Activated CD4-positive, alpha-beta T cell treated with anti-CD3 and anti-CD28 coated beads for 48 hours (primary cell): ENCODE results near the gene GSTA3.
"Not testable (repeated sequence)": the region's sequence is repeated elsewhere in the genome, so short reads cannot be mapped to it uniquely, and the experiment has no call there.

ENCODE experiments used
- DNase-seq: peaks from one replicate; pipeline ENCODE4 v3.0.0-alpha.2; 2020

GSTA3 gene

DNA sequence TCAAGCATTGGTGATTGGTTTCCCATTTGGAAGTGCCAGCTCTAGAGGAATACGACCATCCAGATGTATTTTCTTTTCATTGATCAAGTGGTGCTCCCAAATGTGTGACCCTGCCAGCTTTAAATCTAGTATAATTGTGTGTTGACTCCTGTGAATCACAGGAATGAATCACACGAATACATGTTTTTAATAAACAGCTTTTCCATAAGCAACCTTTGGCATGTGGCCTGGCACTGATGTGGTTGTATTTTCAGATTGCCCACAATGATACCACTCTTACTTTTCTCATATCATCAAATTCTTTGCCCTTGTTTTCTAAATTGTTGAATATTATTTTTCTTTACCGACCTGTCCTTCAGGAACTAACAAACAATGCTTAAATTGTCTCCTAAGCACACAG is 367 bp downstream of the GSTA3 start:
- no peak for DNase-seq

DNA sequence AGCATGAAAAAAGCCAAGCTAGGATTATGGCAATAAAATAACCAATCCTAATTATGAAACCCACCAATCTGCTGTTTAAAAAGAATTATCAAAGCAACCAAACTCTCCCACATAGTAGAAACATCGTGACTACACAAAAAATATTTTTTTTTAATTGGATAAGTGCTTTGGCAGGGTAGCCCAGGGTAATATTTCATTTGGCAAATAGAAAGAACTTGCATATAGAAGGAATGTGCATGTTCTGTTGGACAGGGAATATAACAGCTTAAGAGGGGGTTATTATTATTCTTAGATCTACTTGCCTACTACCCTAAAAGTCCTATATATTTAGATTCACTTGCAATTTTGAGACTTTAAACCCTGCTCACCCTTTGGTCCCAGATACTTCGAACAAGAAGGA is 972 bp downstream of the GSTA3 start:
- no peak for DNase-seq

DNA sequence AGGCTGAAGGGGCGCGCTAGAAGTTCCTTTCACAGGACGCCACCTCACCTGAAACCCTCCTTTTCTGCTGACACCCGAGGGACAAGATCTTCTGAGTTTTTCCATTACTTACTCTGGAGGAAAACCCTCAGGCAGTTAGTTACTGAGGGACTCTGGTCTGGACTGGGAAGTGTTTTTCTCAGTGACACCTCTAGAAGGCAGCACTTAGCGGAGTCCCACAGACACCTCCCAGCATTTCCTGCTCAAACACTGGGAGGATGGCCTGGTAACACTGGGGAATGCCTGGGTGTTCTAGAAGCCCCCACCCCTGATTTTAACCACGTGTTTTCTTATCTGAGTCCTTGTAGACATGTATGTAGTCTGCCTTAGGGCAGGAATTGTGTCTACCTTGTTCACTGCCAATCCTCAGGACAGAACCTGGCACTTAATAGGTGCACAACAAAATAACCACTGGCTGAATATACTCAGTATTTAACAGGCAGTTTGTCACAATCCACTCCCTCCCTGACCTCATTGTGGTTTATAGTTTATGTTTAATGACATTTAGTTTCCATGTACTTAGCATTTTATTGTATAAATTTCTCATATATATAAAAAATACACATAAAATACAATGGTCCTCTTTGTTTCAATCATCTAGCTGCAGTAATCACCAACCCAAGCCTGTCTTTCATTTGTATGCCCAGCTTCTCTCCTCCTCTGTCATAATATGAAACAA is 4.8 kb downstream of the GSTA3 start:
- DNase-seq, result peak; percentile 15

DNA sequence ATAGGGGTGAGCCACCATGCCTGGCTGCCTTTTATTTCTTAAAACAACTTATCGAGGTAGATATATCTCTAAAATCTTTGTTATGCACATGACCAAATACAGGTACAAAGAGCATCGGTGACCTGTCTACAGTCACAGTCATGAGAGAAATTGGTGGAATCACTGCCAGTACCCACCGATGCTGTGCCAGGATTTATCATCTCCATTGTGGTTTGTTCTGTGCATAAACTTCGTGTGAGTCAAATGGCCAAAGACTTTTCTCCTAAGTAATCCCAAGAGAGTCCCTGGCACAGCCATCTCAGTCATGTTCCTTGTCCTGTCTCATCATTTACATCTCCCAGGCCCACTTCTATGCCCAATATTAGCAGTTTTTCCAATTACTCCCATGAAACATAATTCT is 9.0 kb downstream of the GSTA3 start:
- no peak for DNase-seq

DNA sequence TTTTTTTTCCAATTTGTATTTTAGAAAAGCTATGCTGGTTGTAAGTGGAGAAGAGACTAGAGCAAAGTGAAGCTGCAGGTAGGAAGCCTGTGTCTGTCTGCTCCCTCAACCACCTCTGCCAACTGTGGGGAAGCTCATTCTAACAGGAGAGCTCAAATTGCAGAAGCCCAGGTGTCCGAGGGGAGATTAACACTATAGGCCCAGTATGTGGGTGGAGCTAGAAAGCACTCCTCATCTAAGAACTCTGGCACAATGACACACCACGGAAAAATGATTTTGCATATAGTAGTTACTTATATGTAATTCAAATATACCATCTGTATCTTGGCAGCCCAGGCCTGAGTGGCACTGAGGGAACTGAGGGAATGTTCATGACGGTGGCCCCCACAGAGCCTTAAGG is 13.7 kb downstream of the GSTA3 start:
- not testable (repeated sequence) for DNase-seq

DNA sequence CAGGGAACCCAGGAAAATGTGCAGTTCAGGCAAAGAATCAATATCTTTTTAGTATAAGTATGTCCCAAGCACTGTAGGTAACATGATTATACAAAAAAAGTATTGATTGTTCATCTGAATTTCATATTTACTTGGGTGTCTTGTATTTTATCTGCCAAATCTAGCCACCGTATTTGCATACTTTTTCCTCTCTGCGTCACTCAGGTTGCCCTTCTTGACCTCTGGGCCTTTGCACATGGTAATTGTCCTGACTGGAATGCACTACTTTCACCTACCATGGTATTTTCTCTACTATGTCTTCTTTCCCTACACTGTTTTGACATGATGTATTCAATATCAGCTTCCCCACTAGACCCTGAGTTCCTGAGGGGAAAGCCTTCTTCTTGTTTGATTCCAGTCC is 15.2 kb downstream of the GSTA3 start:
- no peak for DNase-seq

DNA sequence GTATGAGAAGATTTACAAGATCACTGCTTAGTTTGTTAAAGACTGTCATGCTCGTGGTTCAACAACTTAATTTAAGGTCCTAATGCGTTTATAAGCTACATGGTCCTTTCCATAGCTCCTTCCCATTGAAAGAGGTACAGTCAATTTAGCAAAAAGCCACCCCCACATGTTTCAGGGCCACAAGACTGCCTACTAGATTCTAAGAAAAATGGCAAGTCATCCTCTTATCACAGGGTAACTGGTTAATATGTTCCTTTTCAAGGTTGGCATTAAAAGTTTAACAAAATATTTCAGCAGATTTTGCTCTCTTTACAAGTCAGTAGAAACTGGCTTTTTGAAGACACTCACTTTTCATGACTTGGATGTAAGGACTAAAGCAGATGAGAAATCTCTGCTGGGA is 15.7 kb downstream of the GSTA3 start:
- DNase-seq, result no peak

DNA sequence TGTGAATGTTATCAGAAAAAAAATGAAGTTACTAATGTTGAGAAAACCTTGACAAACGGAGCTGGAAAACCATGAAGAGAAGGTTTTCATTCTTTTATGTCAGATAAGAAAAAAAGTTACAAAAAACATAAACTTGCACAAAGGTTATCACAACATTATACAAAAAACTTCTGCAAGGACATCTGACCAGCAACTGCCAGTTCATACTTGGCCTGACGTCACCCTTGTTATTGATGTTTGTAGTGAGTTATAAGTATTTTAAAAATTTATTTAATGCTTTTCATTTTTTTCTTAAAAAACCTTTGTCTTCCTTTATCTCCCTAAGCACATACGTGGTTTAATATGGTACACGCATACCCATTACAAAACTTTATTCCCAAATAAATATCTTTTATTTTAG is 16.3 kb downstream of the GSTA3 start:
- DNase-seq, result no peak

DNA sequence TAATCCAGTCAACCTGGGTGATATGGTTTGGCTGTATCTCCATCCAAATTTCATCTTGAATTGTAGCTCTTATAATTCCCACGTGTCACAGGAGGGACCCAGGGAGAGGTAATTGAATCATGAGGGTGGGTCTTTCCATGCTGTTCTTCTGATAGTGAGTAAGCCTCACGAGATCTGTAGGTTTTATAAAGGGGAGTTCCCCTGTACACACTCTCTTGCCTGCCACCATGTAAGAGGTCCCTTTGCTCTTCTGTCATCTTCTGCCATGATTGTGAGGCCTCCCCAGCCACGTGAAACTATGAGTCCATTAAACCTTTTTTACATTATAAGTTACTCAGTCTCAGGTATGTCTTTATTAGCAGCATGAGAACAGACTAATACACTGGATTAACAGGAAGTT is 19.5 kb downstream of the GSTA3 start:
- no peak for DNase-seq

DNA sequence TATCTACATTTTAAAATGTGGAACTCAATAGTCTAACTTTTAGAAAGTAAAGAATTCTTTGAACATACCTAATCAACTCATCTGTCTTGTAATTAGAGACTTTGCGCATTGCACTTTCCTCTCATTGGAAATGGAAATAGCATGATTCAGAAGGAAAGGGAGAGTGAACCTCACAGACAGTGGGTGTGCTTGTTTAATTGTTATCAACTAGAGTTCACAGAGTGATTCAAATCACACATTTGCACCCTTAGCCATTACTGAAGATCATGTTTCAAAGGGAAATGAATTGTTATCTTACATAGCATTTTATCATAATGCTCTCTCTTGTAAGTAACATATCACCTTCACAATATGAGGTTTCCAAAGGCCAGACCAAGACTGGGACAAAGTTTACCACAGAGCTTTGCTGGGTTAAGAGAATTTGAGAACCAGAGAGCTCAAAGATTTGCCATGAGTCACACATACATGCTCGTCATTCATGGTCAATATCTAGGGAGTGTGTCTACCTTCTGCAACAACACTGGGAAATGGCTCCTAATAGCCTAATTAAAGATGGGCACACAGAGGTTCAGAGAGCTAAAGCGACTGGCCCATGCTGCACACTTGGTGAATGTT is 21.5 kb downstream of the GSTA3 start:
- DNase-seq, result no peak

DNA sequence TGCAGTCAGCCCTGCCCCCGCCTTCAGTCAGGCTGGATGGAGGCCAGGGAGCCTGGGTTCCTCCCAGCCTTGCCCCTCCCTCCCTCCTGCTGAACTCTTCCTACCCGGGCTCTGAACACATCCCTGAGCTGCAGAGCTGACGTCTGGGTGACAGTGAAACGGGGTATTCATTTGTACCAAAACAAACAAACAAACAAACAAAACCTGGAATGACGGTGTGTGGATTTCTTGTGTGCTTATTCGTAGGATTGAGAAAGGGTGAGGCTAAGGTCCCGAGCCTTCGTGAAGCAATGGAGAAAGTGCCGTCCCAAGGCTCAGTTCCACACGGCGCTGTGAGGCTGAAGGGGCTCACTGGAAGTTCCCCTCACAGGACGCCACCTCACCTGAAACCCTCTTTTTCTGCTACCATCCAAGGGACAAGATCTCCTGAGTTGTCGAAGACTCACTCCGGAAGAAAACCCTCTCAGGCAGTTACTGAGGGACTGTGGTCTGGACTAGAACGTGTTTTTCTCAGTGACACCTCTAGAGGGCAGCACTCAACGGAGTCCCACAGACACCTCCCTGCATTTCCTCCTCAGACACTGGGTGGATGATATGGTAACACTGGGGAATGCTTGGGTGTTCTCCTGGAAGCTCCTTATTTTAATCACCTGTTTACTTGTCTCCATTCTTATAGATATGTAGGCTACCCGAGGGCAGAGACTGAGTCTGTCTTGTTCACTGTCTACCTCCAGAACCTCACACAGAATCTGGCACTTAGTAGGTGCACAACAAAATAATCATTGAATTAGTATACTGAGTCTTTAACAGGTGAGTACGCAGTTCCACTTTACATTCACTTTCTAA is 27.3 kb downstream of the GSTA3 start:
- peak; percentile 75 for DNase-seq

DNA sequence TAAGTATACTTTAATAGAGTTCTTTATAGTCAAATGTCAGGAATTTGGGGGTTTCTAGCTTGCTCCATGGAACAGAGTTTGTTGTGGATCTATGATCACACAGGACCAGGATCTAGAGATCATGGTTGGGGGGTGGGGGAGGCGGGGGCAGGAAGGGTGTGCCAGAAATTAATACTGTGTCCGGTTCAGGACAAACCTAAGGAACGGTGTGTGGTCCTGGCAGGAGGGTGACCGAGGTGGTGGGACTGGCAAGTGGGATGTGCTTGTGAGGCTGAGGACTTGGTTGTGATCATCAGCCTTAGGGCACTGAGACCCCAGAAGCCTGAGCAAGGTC is 27.9 kb downstream of the GSTA3 start:
- DNase-seq, result no peak

DNA sequence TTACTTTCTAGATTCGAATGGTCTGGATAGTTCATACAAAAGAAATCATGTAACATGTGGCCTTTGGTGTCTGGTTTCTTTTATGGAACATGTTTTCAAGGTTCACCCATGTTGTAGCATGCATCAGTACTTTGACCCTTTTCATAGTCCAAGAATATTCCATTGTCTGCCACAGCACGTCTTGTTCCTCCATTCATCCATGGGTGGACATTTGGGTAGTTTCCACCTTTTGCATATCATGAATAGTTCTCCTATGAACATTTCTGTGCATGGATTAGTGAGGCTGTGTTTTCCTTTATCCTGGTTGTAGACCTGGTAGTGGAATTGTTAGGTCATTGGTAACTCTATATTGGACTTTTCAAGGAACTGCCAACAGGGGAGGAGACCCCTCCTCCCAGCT is 31.7 kb downstream of the GSTA3 start:
- DNase-seq, result no peak

DNA sequence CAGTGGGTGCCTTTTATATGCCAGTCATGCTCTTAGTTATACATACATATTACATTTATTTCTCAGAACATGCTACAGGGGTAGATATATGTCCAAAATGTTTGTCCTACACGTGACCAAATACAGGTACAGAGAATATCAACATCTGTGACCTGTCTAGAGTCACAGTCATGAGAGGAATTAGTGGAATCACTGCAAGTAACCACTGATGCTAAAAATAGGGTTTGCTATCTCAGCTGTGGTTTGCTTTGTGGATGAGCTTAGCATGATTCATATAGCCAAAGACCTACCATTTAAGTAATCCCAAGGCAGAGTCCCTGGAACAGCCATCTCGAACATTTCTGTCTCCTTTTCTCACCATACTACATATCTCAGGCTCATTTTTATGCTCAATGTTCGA is 32.3 kb downstream of the GSTA3 start:
- no peak for DNase-seq

DNA sequence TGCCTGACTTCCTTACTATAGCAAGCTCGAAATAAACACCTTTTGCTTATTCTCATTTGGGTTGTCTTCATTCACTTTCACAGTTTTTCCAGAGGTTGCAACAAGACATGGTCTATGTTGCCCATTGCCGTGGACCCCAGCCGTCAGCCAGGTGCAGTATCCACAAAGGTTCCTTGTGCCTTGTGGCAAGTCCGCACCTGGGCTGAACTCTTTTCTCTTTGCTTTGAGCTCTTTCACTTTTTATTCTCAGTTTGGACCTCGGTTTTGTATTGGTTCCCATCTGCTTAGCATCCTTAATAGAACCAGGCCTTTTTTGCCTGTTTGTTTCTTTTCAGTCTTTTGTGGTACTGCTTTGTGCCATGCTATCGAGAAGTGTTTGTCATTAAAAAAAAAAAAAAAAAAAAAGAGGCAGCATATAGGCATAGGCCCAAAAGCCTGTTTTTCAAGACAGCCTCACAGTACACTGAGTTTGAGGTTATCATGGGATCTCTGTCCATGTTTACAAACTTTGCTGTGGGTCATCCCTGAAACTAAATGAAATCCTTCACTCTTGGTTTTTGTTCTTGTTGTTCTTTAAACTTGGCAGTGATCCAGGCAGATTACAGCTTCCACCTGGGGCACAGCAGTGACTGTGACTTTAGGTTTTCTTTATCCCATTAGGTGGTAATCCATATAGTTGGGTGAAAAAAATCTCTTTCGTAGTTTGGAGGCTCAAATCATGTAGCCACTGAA is 33.3 kb downstream of the GSTA3 start:
- no peak for DNase-seq

DNA sequence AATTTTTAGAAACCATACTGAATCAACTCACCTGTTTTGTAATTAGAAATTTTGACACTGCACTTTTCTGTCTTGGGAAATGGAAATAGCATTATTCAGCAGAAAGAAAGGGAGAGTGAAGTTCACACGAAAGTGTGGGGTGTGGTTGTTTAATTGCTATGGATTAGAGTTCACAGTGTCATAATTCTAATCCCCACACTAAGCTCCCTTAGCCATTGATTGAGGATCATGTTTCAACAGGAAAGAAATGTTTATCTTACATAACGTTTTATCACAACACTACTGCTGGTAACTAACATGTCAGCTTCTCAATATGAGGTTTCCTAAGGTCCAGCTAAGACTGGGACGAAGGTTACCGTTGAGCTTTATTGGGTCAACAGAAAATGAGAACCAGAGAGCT is 37.5 kb downstream of the GSTA3 start:
- no peak for DNase-seq

DNA sequence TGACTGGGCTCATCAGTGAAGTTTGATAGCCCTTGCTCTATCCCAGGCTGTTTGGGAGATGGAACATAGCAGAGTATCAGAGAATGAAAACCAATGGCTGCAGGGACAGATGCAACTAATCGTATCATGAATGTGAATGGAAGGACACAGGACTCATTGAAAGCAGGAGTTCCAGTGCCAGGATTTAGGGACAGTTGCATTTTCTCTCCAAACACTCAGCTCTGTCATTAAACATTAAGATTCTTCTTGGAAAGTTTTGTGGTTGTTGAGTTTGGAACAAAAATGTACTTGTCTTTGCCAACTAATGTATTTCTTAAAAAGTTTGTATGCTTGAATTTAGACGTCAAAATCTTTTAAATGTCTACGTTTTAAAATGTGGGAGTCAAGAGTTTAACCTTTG is 37.9 kb downstream of the GSTA3 start:
- DNase-seq, result no peak

DNA sequence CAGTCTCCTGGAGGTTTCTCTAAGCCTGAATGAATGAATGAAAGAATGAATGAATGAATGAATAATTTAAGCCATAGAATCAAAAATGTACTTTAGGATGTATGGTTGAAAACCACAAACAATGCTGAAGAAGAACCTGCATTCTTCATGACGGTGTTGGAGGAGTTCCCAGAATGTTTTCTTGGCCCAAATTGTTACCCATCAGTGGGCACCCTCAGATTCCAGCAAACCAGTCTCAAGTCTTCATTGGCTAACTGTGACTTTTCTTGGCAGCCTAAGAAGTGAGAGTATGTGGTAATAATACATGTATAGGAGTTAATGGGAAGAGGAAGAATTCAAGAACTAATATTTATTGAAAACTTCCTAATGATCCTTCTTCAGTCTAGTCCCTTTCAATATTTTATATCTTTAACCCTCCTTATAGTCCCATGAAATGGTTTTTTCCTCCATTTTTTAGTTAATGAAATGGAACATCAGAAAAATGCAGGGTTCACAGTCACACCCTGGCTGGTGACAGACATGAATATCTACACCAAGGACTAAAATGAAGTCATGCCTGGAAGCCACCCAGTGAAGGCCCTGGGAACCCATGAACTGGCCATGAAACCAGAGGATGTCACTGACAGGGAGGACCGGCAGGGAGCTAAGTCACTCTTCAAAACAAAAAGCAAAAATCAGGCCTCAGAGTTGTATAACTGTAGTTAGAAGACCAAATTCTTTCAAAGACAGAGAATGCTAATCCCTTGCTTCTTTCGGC is 39.0 kb downstream of the GSTA3 start:
- not testable (repeated sequence) for DNase-seq

DNA sequence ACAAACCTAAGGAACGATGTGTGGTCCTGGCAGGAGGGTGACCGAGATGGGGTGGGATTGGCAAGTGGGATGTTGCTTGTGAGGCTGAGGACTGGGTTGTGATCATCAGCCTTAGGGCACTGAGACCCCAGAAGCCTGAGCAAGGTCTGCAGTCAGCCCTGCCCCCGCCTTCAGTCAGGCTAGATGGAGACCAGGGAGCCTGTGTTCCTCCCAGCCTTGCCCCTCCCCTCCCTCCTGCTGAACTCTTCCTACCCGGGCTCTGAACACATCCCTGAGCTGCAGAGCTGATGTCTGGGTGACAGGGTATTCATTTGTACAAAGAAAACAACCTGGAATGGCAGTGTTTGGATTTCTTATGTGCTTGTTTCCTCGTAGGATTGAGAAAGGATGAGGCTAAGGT is 40.6 kb downstream of the GSTA3 start:
- DNase-seq, result not testable (repeated sequence)

DNA sequence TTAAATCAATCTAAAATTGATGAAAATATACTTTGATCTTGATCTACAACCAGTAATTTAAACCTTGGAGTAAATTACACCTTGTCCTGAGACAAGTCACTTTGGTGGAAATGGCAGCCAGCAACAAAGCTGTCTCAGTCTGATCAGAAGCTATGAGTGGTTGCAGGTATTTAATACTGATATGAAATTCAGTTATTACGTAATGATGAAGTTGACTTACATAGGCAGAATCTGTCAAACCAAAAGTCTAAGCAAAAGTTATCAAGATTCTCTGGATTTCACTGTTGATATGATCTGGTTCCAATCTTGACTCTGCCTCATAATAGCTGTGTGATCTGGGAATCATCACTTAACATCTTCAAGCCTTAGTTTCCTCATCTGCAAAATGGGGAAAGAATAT is 41.3 kb downstream of the GSTA3 start:
- no peak for DNase-seq

DNA sequence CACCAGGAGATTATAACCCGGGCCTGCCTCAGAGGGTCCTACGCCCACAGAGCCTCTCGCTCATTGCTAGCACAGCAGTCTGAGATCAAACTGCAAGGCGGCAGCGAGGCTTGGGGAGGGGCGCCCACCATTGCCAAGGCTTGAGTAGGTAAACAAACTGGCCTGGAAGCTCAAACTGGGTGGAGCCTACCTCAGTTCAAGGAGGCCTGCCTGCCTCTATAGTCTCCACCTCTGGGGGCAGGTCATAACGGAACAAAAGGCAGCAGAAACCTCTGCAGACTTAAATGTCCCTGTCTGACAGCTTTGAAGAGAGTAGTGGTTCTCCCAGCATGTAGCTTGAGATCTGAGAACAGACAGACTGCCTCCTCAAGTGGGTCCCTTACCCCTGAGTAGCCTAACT is 48.3 kb downstream of the GSTA3 start:
- DNase-seq, result not testable (repeated sequence)

DNA sequence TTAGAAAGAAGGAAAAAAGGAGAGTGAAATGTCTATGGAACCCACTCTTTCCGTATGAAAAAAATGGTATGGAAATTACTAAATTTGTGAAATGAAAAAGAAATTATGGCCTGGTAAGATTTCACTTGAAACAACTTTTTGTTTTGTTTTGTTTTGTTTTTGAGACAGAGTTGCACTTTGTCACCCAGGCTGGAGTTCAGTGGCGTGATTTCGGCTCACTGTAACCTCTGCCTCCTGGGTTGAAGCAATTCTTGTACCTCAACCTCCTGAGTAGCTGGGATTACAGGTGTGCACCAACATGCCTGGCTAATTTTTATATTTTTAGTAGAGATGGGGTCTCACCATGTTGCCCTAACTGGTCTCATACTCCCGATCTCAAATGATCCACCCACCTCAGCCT is 51.1 kb downstream of the GSTA3 start:
- no peak for DNase-seq

DNA sequence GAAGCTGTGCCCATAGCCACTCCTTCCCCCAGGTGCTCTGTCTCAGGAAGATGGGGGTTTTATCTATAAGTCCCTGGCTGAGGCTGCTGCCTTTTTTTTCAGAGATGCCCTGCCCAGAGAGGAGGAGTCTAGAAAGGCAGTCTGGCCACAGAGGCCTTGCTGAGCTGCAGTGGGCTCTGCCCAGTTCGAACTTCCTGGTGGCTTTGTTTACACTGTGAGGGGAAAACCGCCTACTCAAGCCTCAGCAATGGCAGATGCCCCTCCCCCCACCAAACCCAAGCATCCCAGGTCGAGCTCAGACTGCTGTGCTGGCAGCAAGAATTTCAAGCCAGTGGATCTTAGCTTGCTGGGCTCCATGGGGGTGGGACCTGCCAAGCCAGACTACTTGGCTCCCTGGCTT is 53.4 kb downstream of the GSTA3 start:
- not testable (repeated sequence) for DNase-seq
